GM23248 (cell line): ENCODE results near the gene CPNE6. TPM values are rescaled to one million over a fixed set of nuclear protein-coding genes. Genes with fewer than 3 reads are reported as not detected.

ENCODE experiments used
- DNase-seq: peaks from one replicate; pipeline ENCODE4 v3.0.0-alpha.2; 2015
- H2AFZ ChIP-seq: fragments of 200-600 bp; sonication (generic); 2 replicates; pipeline ENCODE4 v1.6.1; 2016; ENCODE audit warnings: antibody characterized with exemption
- H3F3A ChIP-seq: fragments of 200-600 bp; sonication (generic); 2 replicates; pipeline ENCODE4 v1.6.1; 2016; ENCODE audit warnings: mild to moderate bottlenecking, antibody characterized with exemption, mixed run types; ENCODE audit not compliant: insufficient read depth
- H3K27ac ChIP-seq: fragments of 200-600 bp; sonication (generic); 2 replicates; pipeline ENCODE4 v1.5.1; 2016; ENCODE audit warnings: mild to moderate bottlenecking
- H3K27me3 ChIP-seq: fragments of 200-600 bp; sonication (generic); replicated peaks from 2 replicates; pipeline ENCODE4 v1.6.1; 2016; ENCODE audit warnings: mild to moderate bottlenecking; ENCODE audit not compliant: insufficient read depth
- H3K36me3 ChIP-seq: fragments of 200-600 bp; sonication (generic); 2 replicates; pipeline ENCODE4 v1.6.1; 2016; ENCODE audit warnings: low read depth, mild to moderate bottlenecking
- H3K4me1 ChIP-seq: fragments of 200-600 bp; sonication (generic); 2 replicates; pipeline ENCODE4 v1.6.1; 2016; ENCODE audit warnings: mild to moderate bottlenecking; ENCODE audit not compliant: insufficient read depth
- H3K4me2 ChIP-seq: fragments of 200-600 bp; sonication (generic); one replicate; pipeline ENCODE4 v1.6.1; 2016; ENCODE audit warnings: mild to moderate bottlenecking; ENCODE audit not compliant: unreplicated experiment
- H3K4me3 ChIP-seq: fragments of 200-600 bp; sonication (generic); 2 replicates; pipeline ENCODE4 v1.5.1; 2016; ENCODE audit warnings: mild to moderate bottlenecking
- H3K79me2 ChIP-seq: fragments of 200-600 bp; sonication (generic); 2 replicates; pipeline ENCODE4 v1.6.1; 2016; ENCODE audit warnings: mild to moderate bottlenecking; ENCODE audit not compliant: insufficient read depth
- H3K9ac ChIP-seq: fragments of 200-600 bp; sonication (generic); 2 replicates; pipeline ENCODE4 v1.6.1; 2016; ENCODE audit warnings: mild to moderate bottlenecking
- H3K9me2 ChIP-seq: fragments of 200-600 bp; sonication (generic); 2 replicates; pipeline ENCODE4 v1.6.1; 2016; ENCODE audit warnings: mixed run types, mild to moderate bottlenecking, moderate library complexity; ENCODE audit not compliant: insufficient read depth
- H3K9me3 ChIP-seq: fragments of 200-600 bp; sonication (generic); one replicate; pipeline ENCODE4 v1.6.1; 2017; ENCODE audit warnings: low read depth
- H4K20me1 ChIP-seq: fragments of 200-600 bp; sonication (generic); 2 replicates; pipeline ENCODE4 v1.6.0; 2016; ENCODE audit not compliant: insufficient read depth
- EZH2 ChIP-seq: fragments of 200-600 bp; sonication (generic); IDR thresholded peaks from 2 replicates; pipeline ENCODE4 v1.6.1; 2018; ENCODE audit warnings: antibody characterized with exemption, mild to moderate bottlenecking; ENCODE audit not compliant: insufficient read depth, poor library complexity, severe bottlenecking
- EZH2phosphoT487 ChIP-seq: fragments of 200-600 bp; sonication (generic); IDR thresholded peaks from 2 replicates; pipeline ENCODE4 v1.6.1; 2018; ENCODE audit warnings: antibody characterized with exemption, moderate library complexity, mild to moderate bottlenecking, low read depth; ENCODE audit not compliant: insufficient read depth
- WGBS, 2 experiments: methylation state at CpG; one replicate each; pipeline ENCODE4 v1.1.6; 2015 to 2017; ENCODE audit warnings: low lambda C conversion rate in 2 of 2, low coverage in 1 of 2; ENCODE audit errors: missing lambda C conversion rate in 2 of 2; 5-methylcytosine and 5-hydroxymethylcytosine counted together
- in situ Hi-C: fragments of 300-500 bp; cut with MboI; formaldehyde crosslinking; loops from 2 replicates; pipeline ENCODE4 v1.15.0; 2020
- polyA plus RNA-seq: library from polyadenylated mRNA; unstranded; fragments of >200 nt; fragmentation: Nextera tagmentation; extraction: Ambion mirVana; gene quantifications from 2 replicates; pipeline ENCODE4 v1.2.1, GENCODE V29; 2016
- total RNA-seq: library from RNA; depleted of rRNA; stranded (reverse); fragments of >200 nt; shearing (Covaris generic); gene quantifications from 2 replicates; pipeline ENCODE4 v1.2.3, GENCODE V29; 2014

CPNE6 gene
- total and polyA plus RNA-seq, 2 experiments from 2014 or later, result not detected

DNA sequence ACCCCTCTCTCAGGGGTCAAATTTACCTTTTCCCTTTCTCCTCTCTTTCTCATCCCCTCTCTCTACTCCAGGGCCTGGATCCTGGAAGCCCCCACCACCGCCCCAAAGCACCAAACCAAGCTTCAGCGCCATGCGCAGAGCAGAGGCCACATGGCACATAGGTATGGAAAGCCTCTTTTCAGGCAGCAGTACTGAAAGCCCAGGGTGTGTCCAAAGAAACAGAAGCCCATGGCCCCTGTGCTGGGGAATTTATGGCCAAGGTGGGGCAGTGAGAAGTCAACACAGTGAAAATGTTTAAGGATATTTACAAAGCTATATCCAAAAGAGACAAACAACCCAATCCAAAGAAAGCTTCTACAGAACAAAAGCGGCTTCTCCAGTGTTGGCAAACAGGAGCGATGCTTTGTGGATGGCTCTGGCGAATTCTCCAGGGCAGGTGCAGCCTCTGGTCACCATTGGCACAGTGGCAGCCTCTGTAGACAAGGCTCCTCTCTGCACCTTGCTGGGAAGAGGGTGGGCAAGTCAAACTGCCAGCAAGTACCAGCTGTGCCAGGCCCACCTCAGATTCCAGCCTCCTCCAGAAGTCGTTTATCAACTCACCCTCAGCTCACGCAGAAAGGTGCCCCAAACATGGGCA lies 4.7 kb upstream of the CPNE6 start:
- Histone ChIP-seq H3K9ac (no peak overlapping the region), H3K79me2 (no peaks in the 10 kb centered on the region), H4K20me1 (no peaks in the 10 kb centered on the region), H2AFZ (no peak overlapping the region), H3K4me3 (no peak overlapping the region), H3F3A (no peaks in the 10 kb centered on the region), H3K4me2 (no peak overlapping the region), H3K27me3 (peaks cover 11% of the 10 kb centered on the region), H3K36me3 (no peaks in the 10 kb centered on the region), H3K9me3 (no peaks in the 10 kb centered on the region), H3K27ac (no peak overlapping the region), H3K4me1 (no peaks in the 10 kb centered on the region), H3K9me2 (no peaks in the 10 kb centered on the region)
- TF ChIP-seq EZH2 (no peak), EZH2phosphoT487 (no peak)
- DNase-seq, result no peak
- WGBS, 2 experiments, result 57 to 64% methylated on average over 8 of the region's 8 CpGs
- in situ Hi-C loops, result no loop called here

- H3K9me2 ChIP-seq, result no peaks in the 10 kb centered on the region
- H3K4me1 ChIP-seq, result no peaks in the 10 kb centered on the region
- H3K27ac ChIP-seq, result no peak overlapping the region
- no peak overlapping the region for H3K9ac ChIP-seq
- no peak overlapping the region for H3K4me3 ChIP-seq
- peaks cover 17% of the 10 kb centered on the region for H3K27me3 ChIP-seq
- H4K20me1 ChIP-seq, result no peaks in the 10 kb centered on the region
- TF ChIP-seq EZH2 (no peak), EZH2phosphoT487 (no peak)
- no peaks in the 10 kb centered on the region for H3K36me3 ChIP-seq
- no peak for DNase-seq
- H3K4me2 ChIP-seq, result no peak overlapping the region
- no peaks in the 10 kb centered on the region for H3K79me2 ChIP-seq
- in situ Hi-C loops, result no loop called here
- H2AFZ ChIP-seq, result no peak overlapping the region
- 58 to 61% methylated on average over 12 of the region's 12 CpGs for WGBS, 2 experiments
- no peaks in the 10 kb centered on the region for H3K9me3 ChIP-seq
- no peaks in the 10 kb centered on the region for H3F3A ChIP-seq
Observed at GRCh38 chr14:24067133-24068082, 4.0 kb upstream of the CPNE6 start.

DNA sequence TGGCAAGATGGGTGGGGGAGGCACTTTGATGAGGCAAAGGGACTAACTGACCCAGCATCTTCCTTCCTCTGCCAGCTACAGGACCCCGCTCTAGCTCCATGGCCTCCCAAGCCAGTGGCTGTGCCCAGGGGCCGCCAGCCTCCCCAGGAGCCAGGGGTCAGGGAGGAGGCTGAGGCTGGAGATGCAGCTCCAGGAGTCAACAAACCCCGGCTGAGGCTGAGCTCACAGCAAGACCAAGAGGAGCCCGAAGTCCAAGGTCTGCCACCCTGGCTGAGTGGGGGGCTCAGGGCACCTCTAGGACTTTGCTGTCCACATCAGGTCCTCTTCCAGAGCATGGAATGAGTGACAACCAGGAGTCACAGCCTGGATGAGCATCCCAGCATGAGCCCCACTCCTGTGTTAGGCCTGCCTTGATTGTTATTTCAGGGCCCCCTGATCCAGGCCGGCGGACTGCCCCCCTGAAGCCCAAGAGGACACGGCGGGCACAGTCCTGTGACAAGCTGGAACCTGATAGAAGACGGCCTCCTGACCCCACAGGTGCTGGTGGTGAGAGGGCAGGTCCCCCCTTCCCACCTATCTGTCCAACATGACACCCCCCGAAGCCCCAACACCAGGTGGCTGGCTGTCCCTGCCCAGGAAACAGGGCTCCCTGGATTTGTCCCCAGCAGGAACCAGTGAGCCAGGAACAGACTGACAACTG lies 2.5 kb upstream of the CPNE6 start:
- in situ Hi-C loops, result no loop called here
- no peak for DNase-seq
- no peak overlapping the region for H3K4me2 ChIP-seq

GRCh38 chr14:24069411-24069735 lies 2.0 kb upstream of the CPNE6 start:
- Histone ChIP-seq H3K9me2 (no peaks in the 10 kb centered on the region), H3K9me3 (no peaks in the 10 kb centered on the region), H3K4me1 (no peaks in the 10 kb centered on the region), H3K9ac (no peak overlapping the region), H3K4me2 (no peak overlapping the region), H3K4me3 (no peak overlapping the region), H3K36me3 (no peaks in the 10 kb centered on the region), H2AFZ (no peak overlapping the region), H3K79me2 (no peaks in the 10 kb centered on the region), H3F3A (no peaks in the 10 kb centered on the region), H3K27me3 (peaks cover 17% of the 10 kb centered on the region), H4K20me1 (no peaks in the 10 kb centered on the region), H3K27ac (no peak overlapping the region)
- 63 to 85% methylated on average over 6 of the region's 6 CpGs for WGBS, 2 experiments
- DNase-seq, result no peak
- in situ Hi-C loops, result no loop called here
- TF ChIP-seq EZH2phosphoT487 (no peak), EZH2 (no peak)

More for the DNA sequence above, 2.5 kb upstream of the CPNE6 start:
- H2AFZ ChIP-seq, result no peak overlapping the region
- H3K4me3 ChIP-seq, result no peak overlapping the region
- H3K79me2 ChIP-seq, result no peaks in the 10 kb centered on the region
- no peaks in the 10 kb centered on the region for H3K9me3 ChIP-seq
- no peaks in the 10 kb centered on the region for H3K36me3 ChIP-seq
- H3F3A ChIP-seq, result no peaks in the 10 kb centered on the region
- no peaks in the 10 kb centered on the region for H3K9me2 ChIP-seq
- WGBS, 2 experiments, result 51 to 54% methylated on average over 9 to 10 of the region's 10 CpGs
- H3K9ac ChIP-seq, result no peak overlapping the region
- H3K4me1 ChIP-seq, result no peaks in the 10 kb centered on the region
- TF ChIP-seq EZH2 (no peak), EZH2phosphoT487 (no peak)
- H3K27me3 ChIP-seq, result peaks cover 17% of the 10 kb centered on the region
- no peak overlapping the region for H3K27ac ChIP-seq
- H4K20me1 ChIP-seq, result no peaks in the 10 kb centered on the region
